ENCODE results near the gene SPPL3.
A peak's percentile ranks its signal among the peaks of the same experiment; 100 is the strongest.

SPPL3 gene

GRCh38 chr12:120872487-120872886 lies 31.7 kb downstream of the SPPL3 start:
- DNase-seq: no peak

DNA sequence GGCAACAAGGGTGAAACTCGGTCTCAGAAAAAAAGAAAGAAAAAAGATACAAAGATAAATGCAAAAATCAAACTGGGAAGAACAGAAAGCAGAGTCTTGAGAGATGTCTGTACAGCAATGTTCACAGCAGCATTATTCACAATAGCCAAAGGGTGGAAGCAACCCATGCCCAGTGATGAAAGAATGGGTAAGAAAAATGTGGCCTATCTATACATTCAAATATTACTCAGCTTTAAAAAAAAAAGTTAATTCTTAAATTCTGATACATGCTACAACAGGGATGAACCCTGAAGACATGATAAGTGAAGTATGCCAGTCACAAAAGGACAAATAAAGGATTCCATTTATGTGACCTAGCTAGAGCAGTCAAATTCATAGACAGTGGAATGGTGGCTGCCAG lies 33.7 kb downstream of the SPPL3 start:
- DNase-seq: no peak

DNA sequence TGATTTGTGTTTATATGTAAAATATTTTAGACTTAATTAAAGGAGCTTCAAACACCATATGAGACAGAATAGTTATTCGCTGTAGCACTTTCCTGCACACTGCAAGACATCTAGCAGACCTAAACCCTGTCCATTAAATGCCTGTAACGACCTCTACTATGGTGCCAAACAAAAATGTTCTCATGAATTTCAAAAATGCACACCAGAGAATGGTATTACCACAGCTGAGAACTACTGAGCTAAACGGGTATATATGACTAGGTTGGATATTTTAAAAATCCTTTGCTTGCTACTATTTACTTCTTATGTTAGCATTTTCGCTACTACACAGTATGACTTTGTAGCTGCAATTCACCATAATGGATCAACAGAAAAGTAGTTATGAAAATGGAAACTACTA lies 34.8 kb downstream of the SPPL3 start:
- DNase-seq: no peak

- DNase-seq: no peak
Measured at GRCh38 chr12:120866108-120866507, 38.0 kb downstream of the SPPL3 start.

DNA sequence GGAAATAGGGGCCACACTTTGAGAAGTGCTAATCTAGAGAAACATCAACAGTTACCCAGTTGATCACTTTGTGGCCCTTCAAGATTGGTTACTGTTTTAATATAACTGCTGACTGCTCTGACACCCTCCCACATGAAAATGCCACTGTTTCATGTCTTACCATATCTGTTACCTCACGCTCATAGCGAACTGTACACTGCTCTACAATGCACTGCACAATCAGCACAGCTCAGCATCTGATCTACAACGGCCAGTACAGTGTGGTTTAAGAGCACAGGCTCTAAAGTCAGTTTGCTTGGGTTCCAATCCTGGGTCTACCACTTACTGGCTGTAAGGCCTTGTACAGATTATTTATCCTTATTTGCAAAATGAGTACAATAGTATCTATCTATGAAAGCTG lies 39.1 kb downstream of the SPPL3 start:
- DNase-seq: no peak

GRCh38 chr12:120862664-120863063 lies 41.5 kb downstream of the SPPL3 start:
- DNase-seq: no peak

DNA sequence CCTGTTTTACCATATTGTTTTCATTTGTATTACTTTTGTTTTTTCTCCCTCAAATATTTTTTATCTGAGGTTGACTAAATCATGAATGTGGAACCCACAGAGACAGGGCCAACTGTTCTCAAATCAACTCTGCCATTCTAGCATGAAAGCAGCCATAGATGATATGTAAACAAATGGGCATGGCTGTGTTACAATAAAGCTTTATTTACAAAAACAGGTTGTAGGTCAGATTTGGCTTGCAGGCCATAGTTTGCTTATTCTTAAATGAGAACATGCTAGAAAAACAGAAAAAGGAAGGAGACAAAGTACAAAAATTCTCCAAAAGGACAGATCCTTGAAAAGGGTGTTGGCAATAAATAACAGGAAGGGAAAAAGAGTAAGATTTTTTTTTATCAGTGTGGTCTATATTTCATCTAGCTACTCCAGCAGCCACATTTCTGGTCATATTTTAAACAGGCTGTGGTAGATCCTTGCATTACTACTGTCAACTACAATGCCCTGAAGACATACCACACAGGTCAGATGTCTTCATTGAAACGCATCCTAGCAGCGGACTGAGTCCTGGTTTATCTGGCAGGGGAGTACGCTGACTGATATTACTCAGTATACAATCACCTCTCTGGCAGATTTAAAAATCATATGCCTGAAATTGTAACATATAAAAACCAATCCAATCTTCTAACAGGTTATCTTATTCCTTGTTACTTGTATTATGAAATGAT lies 42.9 kb downstream of the SPPL3 start:
- DNase-seq: no peak

- DNase-seq: no peak
Measured at GRCh38 chr12:120858306-120859088, 45.7 kb downstream of the SPPL3 start.

- peak; percentile 47 for DNase-seq
Measured at GRCh38 chr12:120856980-120857379, 47.2 kb downstream of the SPPL3 start.

GRCh38 chr12:120855823-120856588 lies 48.2 kb downstream of the SPPL3 start:
- DNase-seq: no peak

GRCh38 chr12:120854804-120855203 lies 49.4 kb downstream of the SPPL3 start:
- no peak for DNase-seq

DNA sequence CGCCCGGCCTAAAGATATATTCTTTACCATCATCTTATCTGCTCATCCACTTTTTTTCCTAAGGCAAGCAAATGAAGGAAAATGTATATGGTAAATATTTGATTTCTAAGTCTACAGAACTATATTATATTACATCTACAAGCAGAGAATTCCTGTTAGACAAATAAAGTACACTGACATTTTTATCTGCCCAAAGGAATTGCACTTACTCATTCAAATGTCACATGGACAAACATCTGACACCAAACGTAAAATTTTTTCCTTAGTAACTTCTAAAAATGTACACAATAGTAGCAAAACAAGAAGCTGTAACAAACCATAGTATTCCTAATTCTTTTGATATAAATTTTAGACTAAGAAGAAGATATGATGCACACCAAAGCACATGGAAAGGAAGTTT lies 51.0 kb downstream of the SPPL3 start:
- DNase-seq: no peak

GRCh38 chr12:120851944-120852343 lies 52.2 kb downstream of the SPPL3 start:
- no peak for DNase-seq

- DNase-seq: no peak
Measured at GRCh38 chr12:120851444-120851843, 52.7 kb downstream of the SPPL3 start.

DNA sequence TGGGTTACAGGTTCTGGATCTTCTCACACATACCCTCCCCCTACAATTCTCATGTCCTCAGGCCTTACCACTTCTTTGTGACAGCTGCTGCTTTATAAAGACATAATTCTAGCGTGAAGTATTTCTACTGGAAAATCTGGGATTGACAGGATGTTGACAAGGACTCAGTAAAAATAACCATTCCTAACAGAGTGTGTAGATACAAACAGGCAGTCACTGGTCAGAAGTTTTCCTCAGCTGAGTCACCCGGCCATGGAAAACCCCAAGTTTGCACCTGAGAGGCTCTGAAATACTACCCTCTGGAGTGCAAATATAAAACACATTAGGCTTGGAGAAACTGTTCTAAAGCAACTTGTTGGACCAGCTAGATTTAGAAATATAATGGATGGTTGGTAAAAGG lies 54.4 kb downstream of the SPPL3 start:
- DNase-seq: peak; percentile 67

- no peak for DNase-seq
Measured at GRCh38 chr12:120847814-120848213, 56.3 kb downstream of the SPPL3 start.

DNA sequence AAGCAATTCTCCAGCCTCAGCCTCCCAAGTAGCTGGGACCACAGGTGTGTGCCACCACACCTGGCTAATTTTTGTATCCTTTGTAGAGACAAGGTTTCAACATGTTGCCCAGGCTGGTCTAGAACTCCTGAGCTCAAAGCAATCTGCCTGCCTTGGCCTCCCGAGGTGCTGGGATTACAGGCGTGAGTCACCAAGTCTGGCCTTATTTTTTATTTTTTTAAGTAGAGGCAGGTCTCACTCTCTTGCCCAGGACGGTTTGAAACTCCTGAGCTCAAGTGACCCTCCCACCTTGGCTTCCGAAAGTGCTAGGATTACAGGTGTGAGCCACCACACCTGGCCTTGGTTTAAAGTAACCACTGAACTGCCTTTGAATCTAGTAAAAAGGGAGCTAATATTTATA lies 56.8 kb downstream of the SPPL3 start:
- DNase-seq: no peak

DNA sequence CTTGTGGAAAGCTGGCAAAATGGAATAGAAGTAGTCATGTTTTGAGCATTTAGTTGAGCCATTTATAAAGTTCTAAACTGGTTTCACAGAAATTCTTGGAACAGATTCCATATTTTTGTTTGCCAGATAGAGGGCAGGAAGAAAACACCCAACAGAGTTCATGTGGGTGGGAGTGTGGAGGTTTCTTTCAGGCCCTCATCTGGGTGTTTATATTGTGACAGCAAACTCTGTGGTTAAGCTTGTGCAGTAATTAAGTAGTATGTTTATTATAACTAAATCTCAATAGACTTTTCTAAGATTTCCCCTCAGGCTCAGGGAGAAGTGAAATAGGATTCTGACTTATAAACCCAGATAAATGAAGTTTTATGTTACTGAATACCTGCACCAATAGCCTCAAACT lies 57.4 kb downstream of the SPPL3 start:
- DNase-seq: no peak

- DNase-seq: no peak
Measured at GRCh38 chr12:120845696-120846095, 58.5 kb downstream of the SPPL3 start.

- DNase-seq: no peak
Measured at GRCh38 chr12:120844768-120845449, 59.2 kb downstream of the SPPL3 start.

DNA sequence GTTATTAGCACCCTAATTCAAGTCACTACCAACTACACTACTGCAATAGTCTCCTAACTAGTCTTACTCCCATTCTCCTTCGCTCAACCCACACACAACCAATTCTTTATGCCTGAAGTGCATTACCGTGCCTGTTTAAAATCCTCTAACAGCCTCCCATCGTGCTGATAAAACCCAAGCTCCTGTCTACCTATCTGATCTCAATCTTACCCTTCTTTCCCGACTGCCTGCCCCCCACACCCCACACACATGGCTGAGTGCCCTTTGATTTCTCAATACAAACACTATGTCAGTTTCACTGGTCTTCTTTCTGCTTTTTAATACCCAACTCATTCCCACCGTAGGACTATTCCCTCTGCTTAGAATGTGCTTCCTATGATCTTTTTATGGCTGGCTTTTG lies 59.9 kb downstream of the SPPL3 start:
- DNase-seq: no peak

GRCh38 chr12:120843472-120843871 lies 60.7 kb downstream of the SPPL3 start:
- no peak for DNase-seq

DNA sequence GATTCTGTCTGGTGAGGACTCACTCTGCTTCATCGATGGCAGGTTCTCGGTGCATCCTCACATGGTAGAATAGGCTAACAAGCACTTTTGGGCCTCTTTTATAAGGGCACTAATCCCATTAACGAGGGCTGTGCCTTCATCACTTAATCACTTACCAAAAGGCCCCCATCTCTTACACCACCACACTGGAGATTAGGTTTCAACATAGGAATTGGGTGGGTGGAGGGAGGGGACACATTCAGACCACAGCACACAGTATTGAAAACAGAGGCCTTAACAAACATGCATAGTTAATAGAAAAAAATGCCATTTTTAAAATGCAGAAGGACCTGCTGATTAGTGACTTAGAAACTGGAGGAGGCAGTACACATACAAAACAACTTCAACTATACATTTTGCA lies 61.6 kb downstream of the SPPL3 start:
- DNase-seq: no peak

All from DMS53 (cell line).